EH (cell line): ENCODE results near the gene GPRC5C.
"Not testable (repeated sequence)": the region's sequence is repeated elsewhere in the genome, so short reads cannot be mapped to it uniquely, and the experiment has no call there.

ENCODE experiments used
- DNase-seq: peaks from one replicate; pipeline ENCODE4 v3.0.0-alpha.2; 2015; ENCODE audit warnings: low read depth

The GPRC5C gene

DNA sequence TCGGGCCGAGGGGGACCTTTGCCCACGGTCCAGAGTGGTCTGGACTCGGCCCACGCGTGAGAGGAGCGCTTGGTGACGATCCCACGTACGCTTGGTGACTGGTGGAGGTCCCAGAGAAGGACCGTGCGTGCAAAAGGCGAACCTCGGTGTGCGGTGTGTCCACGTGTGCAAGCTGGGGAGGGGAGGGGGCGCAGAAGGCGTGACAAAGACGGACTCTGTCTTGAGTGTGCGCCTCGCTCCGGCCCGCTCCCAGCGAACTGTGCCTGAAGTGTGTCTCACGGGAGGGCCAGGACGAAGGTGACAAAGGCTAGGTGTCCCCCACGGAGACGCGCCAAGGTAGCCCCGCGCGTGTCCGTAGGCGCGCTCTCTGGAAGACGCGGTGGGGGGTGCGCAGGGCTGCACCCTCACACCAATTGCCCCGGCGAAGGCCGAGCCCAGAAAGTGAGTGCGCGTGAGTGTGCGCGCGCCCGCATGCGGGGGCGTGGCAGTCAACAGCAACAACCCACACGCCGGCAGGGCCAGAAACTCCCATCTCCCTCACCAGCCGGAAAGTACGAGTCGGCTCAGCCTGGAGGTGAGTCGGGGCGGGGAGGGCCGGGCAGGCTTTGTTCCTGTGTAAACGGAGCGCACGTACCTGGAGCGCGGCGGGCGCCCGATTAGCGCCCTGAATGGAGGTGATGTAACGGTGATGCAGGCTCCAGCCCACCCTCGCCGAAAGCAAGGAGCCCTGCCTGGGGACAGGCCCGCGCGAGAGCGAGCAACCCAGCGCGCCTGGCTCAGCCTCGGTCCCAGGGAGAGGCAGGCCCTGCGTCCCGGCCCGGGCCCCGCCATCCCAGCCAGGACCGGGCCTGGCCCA lies at the start of gene GPRC5C:
GPRC5C (plus strand) TSS at position 521 of the 856 bp plus-strand sequence. CDS start 7,689 bp downstream, outside the sequence.
- DNase-seq = no peak

DNA sequence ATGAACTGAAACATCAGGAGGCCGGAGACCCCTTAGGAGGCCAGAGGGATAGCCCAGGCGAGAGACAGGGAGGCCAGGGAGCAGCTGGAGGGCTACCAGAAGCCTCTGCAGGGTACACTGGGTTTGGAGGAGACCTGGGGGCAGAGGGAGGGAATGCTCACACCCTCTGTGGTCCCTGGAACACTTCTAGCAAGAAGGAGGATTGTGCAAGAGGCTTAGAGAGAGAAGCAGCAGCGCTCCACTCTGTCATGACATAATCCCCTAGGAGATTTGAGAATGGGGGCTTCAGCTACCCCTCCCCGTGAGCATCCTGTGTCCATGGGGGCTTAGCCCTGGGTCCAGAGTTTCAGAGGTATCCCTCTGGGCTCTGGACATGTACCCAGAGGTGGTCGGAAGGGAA lies 48.7 kb upstream of the GPRC5C start:
- no peak for DNase-seq

DNA sequence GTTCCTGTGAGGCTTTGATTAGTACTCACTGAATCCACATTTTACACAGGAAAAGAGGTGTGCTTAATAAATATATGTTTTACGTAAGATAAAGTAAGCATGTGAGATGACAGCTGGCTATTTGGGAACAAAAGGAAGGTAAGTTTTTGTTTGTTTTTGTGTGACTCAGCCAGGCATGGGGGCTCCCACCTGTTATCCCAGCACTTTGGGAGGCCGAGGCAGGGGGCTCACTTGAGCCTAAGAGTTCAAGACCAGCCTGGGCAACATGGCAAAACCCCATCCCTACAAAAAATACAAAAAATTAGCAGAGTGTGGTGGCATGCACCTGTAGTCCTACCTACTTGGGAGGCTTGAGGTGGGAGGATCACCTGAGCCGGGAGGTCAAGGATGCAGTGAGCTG lies 46.7 kb upstream of the GPRC5C start:
- DNase-seq = no peak

DNA sequence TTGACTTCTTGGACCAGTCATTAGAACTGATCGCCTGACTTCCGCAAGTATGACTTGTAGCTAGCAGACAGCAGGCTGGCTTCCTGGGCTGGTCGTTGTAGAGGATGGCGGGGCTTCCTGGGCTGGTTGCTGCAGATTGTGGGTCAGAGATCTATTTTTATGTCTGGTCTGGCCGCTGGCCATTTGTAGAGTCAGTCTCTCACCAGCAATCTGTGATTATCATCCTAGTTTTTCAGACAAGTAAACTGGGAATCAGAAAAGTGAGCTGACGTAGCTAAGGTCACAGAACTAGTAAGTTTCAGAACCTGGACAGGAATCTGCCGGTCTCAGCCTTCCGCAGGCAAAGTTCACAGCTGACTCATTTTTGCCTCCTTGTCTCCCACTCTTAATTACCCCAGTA lies 45.5 kb upstream of the GPRC5C start:
- no peak for DNase-seq

DNA sequence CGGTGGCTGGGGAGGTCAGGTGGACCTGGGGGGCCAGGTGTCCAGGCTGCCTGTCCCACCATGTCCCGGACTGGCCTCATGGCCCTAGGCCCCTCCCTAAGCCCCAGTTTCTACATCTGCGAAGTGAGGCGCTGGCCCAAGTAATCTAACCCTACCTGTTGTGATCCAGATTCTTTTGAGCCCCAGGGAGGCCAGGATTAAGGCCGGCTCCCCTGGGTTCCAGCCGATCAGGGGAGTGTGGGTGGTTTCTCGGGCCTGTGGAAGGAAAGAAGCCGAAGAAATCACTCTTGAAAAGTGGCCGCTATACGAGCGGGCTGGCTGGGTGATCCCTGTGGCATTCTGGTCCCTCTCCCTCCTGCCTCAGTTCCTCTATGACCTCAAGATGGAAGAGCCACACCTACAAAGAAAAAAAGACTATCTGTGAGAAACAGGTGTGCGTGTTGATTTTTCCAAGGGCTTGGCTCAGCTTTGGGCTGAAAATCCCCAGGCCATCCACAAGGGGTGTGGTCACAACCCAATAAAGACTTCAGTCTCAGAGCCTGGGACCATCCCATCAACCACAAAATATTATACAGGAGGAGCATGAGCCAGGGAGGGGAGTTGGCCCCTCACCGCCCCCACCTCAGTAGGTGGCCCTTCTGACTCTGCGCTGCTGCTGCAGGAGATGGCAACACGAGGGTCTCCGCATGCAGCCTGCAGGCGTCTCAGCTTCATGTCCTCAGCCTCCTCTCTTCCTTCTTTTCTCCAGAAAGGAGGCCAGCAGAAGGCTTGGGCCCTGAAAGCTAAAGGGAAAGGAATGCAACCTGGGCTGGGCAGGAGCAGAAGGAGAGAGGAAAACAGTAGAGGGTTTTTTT lies 44.3 kb upstream of the GPRC5C start:
- DNase-seq = no peak

DNA sequence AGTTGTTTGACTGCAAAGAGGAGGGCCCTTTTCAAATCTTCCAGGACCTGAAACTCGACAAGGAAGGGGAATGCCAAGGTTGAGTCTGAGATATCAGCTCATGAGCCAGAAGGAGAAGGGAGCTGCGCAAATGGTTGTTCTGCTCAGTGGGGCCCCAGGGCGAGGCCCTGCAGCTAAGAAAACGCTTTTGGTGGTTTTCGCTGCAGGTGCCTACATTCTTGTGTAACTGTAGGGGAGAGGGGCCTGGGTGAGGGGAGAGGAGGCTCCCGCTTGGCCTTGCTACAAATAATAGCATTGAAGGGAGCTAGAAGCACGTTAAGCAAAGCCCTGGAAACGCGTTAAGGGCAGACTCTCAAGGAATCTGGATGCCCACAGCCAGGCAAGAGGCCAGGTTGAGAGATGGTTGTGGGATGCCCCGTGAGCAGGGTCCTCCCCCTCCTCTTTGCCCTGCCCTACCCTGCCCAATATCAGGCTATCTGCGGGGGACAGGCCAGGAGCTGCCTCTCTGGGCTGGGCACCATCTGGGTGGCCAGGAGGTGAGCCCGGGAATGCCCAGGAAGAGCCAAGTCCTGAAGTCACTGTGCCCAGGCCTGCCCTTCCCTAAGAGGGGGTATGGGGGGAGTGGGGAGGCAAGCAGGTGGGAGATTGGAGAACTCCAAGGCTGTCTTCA lies 42.7 kb upstream of the GPRC5C start:
- no peak for DNase-seq

- no peak for DNase-seq
These were observed 41.8 kb upstream of the GPRC5C start for GRCh38 chr17:74389937-74390679.

- DNase-seq = no peak
These were observed 40.9 kb upstream of the GPRC5C start for GRCh38 chr17:74390680-74391653.

GRCh38 chr17:74391771-74392170 lies 40.1 kb upstream of the GPRC5C start:
- no peak for DNase-seq

DNA sequence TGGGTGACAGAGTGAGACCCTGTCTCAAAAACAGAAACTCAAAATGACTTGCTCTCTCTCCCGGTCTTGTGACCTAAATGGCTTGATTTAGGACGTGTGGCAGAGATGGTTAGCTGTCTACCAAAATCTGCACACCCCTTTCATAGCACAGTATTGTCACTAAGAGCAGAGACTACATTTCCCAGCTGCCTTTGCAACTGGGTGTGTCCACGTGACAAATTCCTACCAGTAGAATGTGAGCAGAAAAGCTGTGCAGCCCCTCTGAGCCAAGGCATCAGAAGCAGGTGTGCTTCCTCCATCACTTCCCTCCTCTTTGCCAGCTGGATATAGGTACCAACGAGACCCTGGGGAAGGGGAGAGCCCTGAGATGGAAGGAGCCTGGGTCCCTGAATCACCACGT lies 39.0 kb upstream of the GPRC5C start:
- DNase-seq = no peak

DNA sequence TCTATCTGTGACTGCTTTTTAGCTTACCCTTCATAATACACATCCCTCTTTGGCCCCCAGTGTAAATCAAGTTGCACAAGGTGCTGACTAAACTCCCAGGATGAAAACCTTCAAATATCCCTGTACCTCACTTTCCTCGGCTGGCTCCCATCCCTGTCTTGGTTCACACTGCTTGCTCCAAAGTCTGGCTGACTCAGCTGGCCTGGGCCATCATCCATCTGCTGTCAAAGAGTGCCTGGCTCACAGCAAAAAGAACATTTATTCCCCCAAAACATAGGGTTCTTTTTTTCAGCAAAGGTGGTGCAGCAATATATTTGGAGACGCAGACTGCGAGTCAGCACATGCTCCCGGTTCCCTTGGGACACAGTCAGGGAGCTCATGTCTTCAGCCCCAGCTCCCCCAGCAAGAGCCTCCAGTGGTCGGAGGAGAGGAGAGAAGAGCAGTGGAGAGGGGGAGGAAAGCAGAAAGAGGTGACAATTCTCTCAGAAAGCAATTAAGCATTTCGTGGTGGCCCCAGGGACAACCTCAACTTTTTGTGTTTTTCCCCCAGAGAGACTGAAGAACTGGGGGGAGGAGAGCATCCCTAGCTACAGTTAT lies 38.4 kb upstream of the GPRC5C start:
- DNase-seq = no peak

- no peak for DNase-seq
These were observed 37.5 kb upstream of the GPRC5C start for GRCh38 chr17:74394275-74394950.

DNA sequence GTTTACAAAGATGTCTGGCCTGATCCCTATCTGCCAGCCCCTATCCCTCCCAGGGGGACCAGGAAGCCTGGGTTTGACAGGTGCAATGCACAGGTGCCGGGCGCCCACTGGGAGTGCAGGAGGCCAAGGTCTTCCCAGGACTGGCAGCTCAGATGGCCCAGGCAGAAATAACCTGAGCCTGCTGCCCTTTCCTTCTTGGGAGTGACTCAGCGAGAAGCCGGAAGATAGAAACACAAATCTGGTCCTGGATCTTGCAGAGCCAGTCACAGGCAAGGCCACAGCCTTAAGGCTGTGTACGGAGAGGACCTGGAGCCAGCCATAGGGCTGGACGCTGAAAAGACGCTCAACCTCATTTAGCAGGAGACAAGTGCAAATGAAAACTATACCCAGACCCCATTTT lies 36.9 kb upstream of the GPRC5C start:
- no peak for DNase-seq

DNA sequence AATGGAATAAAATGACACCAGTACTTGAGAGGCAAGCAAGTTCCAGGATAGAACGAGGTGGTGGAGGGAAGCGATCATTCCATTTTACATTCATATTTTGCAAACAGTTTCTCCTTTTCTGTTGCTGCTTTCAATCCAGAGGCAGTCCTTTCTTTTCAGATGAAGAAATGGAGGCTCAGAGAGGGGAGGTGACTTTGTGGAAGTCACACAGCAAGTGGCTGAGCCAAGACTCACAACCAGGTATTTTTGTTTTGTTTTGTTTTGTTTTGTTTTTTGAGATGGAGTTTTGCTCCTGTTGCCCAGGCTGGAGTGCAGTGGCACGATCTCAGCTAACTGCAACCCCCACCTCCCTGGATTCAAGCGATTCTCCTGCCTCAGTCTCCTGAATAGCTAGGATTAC lies 35.3 kb upstream of the GPRC5C start:
- DNase-seq = no peak

DNA sequence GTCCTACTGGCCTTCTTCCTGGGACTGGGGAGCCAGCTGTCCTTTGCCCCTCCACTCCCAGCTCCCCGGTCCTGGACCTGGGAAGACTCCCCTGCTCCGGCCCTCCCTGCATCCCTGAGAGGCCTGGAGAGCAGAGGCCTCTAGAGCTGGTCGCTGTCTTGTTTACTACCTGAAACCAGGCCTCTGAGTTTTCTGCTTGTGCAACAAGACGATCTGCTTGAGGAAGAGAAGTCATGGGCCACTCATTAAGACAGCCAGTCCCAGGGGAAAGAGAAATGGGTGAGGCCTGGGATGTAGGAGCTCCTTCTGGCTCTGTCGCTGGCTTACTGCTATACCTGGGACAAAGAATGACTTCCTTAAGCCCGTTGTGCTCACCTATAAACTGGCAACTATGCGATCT lies 29.8 kb upstream of the GPRC5C start:
- no peak for DNase-seq

GRCh38 chr17:74403512-74404137 lies 28.3 kb upstream of the GPRC5C start:
- DNase-seq = no peak

GRCh38 chr17:74404218-74404617 lies 27.7 kb upstream of the GPRC5C start:
- no peak for DNase-seq

DNA sequence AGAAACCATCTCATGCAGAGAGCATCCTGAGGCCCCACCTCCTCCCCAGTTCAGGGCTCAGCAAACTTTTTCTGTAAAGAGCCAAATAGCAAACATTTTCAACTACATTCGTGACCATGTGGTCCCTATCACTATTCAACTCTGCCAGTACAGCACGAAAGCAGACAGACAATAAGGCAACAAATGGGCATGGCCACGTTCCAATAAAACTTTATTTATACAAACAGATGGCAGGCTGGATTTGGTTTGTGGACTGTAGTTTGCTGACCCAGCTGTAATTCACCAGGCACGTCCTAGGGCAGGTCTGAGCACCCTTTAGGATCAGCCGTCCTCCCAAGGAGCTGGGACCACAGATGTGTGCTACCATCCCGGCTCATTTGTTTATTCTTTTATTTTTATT lies 27.1 kb upstream of the GPRC5C start:
- no peak for DNase-seq

DNA sequence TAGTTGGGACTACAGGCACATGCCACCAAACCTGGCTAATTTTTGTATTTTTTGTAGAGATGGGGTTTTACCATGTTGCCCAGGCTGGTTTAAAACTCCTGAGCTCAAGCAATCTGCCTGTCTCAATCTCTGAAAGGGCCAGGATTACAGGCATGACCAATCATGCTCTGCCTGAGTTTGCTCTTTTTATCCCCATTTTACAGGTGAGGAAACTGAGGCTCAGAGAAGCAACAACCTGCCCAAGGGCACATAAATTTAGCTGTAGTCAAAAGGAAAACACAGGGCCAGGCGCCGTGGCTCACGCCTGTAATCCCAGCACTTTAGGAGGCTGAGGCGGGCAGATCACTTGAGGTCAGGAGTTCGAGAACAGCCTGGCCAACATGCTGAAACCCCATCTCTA lies 26.6 kb upstream of the GPRC5C start:
- DNase-seq = not testable (repeated sequence)
